ENCODE results near the gene MMP24OS. TPM values are rescaled to one million over a fixed set of nuclear protein-coding genes. Genes with fewer than 3 reads are reported as not detected.

The MMP24OS gene
- total RNA-seq, 1 donor from 2014 or later = 78.7 TPM

GRCh38 chr20:35299780-35300179 is 21.9 kb upstream of the MMP24OS start:
- Histone ChIP-seq H3K36me3 (no peaks in the 10 kb centered on the region), H3K4me1 (peaks cover 6% of the 10 kb centered on the region), H3K27ac (no peak overlapping the region), H3K27me3 (ENCODE audit: low read depth) (peaks cover 16% of the 10 kb centered on the region), H3K4me3 (no peak overlapping the region), H3K9me3 (no peaks in the 10 kb centered on the region)
- DNase-seq (no peak), ATAC-seq (no peak)
- no peak for TF ChIP-seq CTCF (IDR thresholded peaks at IDR 0.05)
- intact Hi-C loops (cut with DNase I) = no loop called here

GRCh38 chr20:35298264-35298663 is 20.3 kb upstream of the MMP24OS start:
- Histone ChIP-seq H3K27ac (no peak overlapping the region), H3K27me3 (ENCODE audit: low read depth) (peaks cover 24% of the 10 kb centered on the region), H3K9me3 (no peaks in the 10 kb centered on the region), H3K4me1 (no peaks in the 10 kb centered on the region), H3K36me3 (no peaks in the 10 kb centered on the region), H3K4me3 (no peak overlapping the region)
- ATAC-seq = no peak
- intact Hi-C loops (cut with DNase I) = no loop called here
- TF ChIP-seq CTCF (IDR thresholded peaks at IDR 0.05) = no peak
- DNase-seq = no peak

- Histone ChIP-seq H3K9me3 (no peaks in the 10 kb centered on the region), H3K4me1 (no peaks in the 10 kb centered on the region), H3K27ac (no peak overlapping the region), H3K4me3 (no peak overlapping the region), H3K36me3 (no peaks in the 10 kb centered on the region), H3K27me3 (ENCODE audit: low read depth) (peaks cover 29% of the 10 kb centered on the region)
- DNase-seq = no peak
- ATAC-seq = no peak
- intact Hi-C loops (cut with DNase I) = no loop called here
- TF ChIP-seq CTCF (IDR thresholded peaks at IDR 0.05) = no peak
Observed at GRCh38 chr20:35297740-35298139, 19.8 kb upstream of the MMP24OS start.

- no peak overlapping the region for H3K27ac ChIP-seq
- ATAC-seq (no peak), DNase-seq (no peak)
- intact Hi-C loops (cut with DNase I) = no loop called here
- peaks cover 29% of the 10 kb centered on the region for H3K27me3 ChIP-seq (ENCODE audit: low read depth)
- H3K4me1 ChIP-seq = no peaks in the 10 kb centered on the region
- no peaks in the 10 kb centered on the region for H3K9me3 ChIP-seq
- no peaks in the 10 kb centered on the region for H3K36me3 ChIP-seq
- no peak for TF ChIP-seq CTCF (IDR thresholded peaks at IDR 0.05)
- H3K4me3 ChIP-seq = no peak overlapping the region
Observed at GRCh38 chr20:35297155-35297554, 19.2 kb upstream of the MMP24OS start.

GRCh38 chr20:35296101-35296554 is 18.2 kb upstream of the MMP24OS start:
- Histone ChIP-seq H3K27me3 (ENCODE audit: low read depth) (peaks cover 29% of the 10 kb centered on the region), H3K9me3 (no peaks in the 10 kb centered on the region), H3K4me3 (no peak overlapping the region), H3K27ac (no peak overlapping the region), H3K4me1 (no peaks in the 10 kb centered on the region), H3K36me3 (no peaks in the 10 kb centered on the region)
- TF ChIP-seq CTCF (IDR thresholded peaks at IDR 0.05) = no peak
- ATAC-seq (no peak), DNase-seq (no peak)
- intact Hi-C loops (cut with DNase I) = no loop called here

GRCh38 chr20:35295674-35296073 is 17.8 kb upstream of the MMP24OS start:
- no peaks in the 10 kb centered on the region for H3K36me3 ChIP-seq
- H3K9me3 ChIP-seq = no peaks in the 10 kb centered on the region
- DNase-seq (no peak), ATAC-seq (no peak)
- H3K4me1 ChIP-seq = no peaks in the 10 kb centered on the region
- TF ChIP-seq CTCF (IDR thresholded peaks at IDR 0.05) = no peak
- no peak overlapping the region for H3K4me3 ChIP-seq
- no peak overlapping the region for H3K27ac ChIP-seq
- H3K27me3 ChIP-seq (ENCODE audit: low read depth) = peaks cover 29% of the 10 kb centered on the region
- intact Hi-C loops (cut with DNase I) = no loop called here

Measured in lower lobe of right lung (tissue), 2 donors.